SU-DHL-6 (cell line): Measurements from ENCODE around the gene MRPS5.

Source experiments
- H2AFZ ChIP-seq: fragments of 200-600 bp; sonication (generic); 2 replicates; pipeline ENCODE4 v1.6.1; 2014; ENCODE audit warnings: low read depth, mild to moderate bottlenecking, moderate library complexity, mixed read lengths, antibody characterized with exemption, low read length; ENCODE audit not compliant: severe bottlenecking
- H3F3A ChIP-seq: fragments of 200-600 bp; shearing (Covaris generic); 2 replicates; pipeline ENCODE4 v1.6.0; 2016; ENCODE audit warnings: antibody characterized with exemption, mild to moderate bottlenecking; ENCODE audit not compliant: insufficient read depth
- H3K27ac ChIP-seq: fragments of 200-600 bp; sonication (generic); 2 replicates; pipeline ENCODE4 v1.5.1; 2016; ENCODE audit warnings: low read depth, mild to moderate bottlenecking, low read length, moderate library complexity, mixed read lengths
- H3K27me3 ChIP-seq: fragments of 200-600 bp; sonication (generic), shearing (Covaris generic); 2 replicates; pipeline ENCODE4 v1.6.0; 2014; ENCODE audit warnings: mild to moderate bottlenecking, low read length
- H3K36me3 ChIP-seq: fragments of 200-600 bp; sonication (generic); 2 replicates; pipeline ENCODE4 v1.6.1; 2014; ENCODE audit warnings: mild to moderate bottlenecking, low read length, mixed read lengths
- H3K4me2 ChIP-seq: fragments of 300-600, 200-600 bp; shearing (Covaris generic), sonication (generic); 2 replicates; pipeline ENCODE4 v1.6.0; 2014; ENCODE audit warnings: low read length, low read depth, mild to moderate bottlenecking; ENCODE audit not compliant: poor library complexity, severe bottlenecking
- H3K4me3 ChIP-seq: fragments of 200-600 bp; sonication (generic); 2 replicates; pipeline ENCODE4 v1.5.1; 2014; ENCODE audit warnings: antibody characterized with exemption, low read length, mild to moderate bottlenecking, mixed read lengths; ENCODE audit not compliant: insufficient read depth, poor library complexity, severe bottlenecking
- H3K79me2 ChIP-seq: fragments of 200-600 bp; sonication (generic); 2 replicates; pipeline ENCODE4 v1.6.1; 2014; ENCODE audit warnings: mild to moderate bottlenecking, low read length, moderate library complexity; ENCODE audit not compliant: insufficient read depth
- H3K9ac ChIP-seq: fragments of 200-600 bp; sonication (generic); 2 replicates; pipeline ENCODE4 v1.7.0; 2014; ENCODE audit warnings: mild to moderate bottlenecking, low read length
- H3K9me2 ChIP-seq: fragments of 200-600 bp; sonication (generic); replicated peaks from 2 replicates; pipeline ENCODE4 v1.6.1; 2014; ENCODE audit warnings: low read length; ENCODE audit not compliant: insufficient read depth
- H3K9me3 ChIP-seq: fragments of 200-600 bp; sonication (generic); 2 replicates; pipeline ENCODE4 v1.6.1; 2014; ENCODE audit warnings: low read length, mixed read lengths; ENCODE audit not compliant: insufficient read depth
- H4K20me1 ChIP-seq: fragments of 200-600 bp; sonication (generic); 2 replicates; pipeline ENCODE4 v1.6.1; 2014; ENCODE audit warnings: low read depth, mild to moderate bottlenecking, antibody characterized with exemption, low read length, moderate library complexity, mixed read lengths
- EZH2phosphoT487 ChIP-seq: fragments of 200-600 bp; sonication (generic), shearing (Covaris generic); conservative IDR thresholded peaks from 2 replicates; pipeline ENCODE4 v1.6.1; 2018; ENCODE audit warnings: mild to moderate bottlenecking, antibody characterized with exemption, low read length, moderate library complexity, mixed read lengths
- TF ChIP-seq, protein P1 (sequence below): fragments of 200-600 bp; sonication (generic); IDR thresholded peaks from one replicate; pipeline ENCODE4 v1.5.1; 2017; ENCODE audit warnings: antibody characterized with exemption, mild to moderate bottlenecking, low read length, moderate library complexity; ENCODE audit not compliant: insufficient read depth, poor library complexity, severe bottlenecking

The MRPS5 gene

DNA sequence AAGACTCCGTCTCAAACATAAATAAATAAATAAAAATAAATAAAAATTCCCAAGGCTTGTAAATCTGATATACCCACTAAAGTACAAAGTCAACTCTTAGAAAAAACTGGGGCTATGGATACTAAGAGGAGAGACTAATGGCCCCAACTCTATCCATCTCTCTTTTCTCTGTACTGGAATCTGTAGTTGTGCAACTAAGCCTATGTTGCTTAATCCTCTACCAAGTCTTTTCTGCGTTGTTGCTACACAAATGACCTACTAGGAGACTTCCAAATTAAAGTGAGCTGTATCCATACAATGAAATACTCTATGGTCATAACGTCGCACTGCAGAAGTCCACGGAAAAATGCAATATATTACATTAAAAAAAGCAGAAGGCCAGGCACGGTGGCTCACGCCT lies 8.1 kb downstream of the MRPS5 start:
- Histone ChIP-seq H3K9me3 (no peaks in the 10 kb centered on the region), H3K4me2 (no peak overlapping the region), H3K9ac (no peak overlapping the region), H3F3A (no peaks in the 10 kb centered on the region), H3K9me2 (no peaks in the 10 kb centered on the region), H2AFZ (no peak overlapping the region), H3K27me3 (no peaks in the 10 kb centered on the region), H4K20me1 (no peaks in the 10 kb centered on the region), H3K79me2 (peaks cover 28% of the 10 kb centered on the region), H3K36me3 (peaks cover 42% of the 10 kb centered on the region), H3K4me3 (no peak overlapping the region), H3K27ac (no peak overlapping the region)
- TF ChIP-seq EZH2phosphoT487 = no peak
- TF ChIP-seq, protein P1, sequence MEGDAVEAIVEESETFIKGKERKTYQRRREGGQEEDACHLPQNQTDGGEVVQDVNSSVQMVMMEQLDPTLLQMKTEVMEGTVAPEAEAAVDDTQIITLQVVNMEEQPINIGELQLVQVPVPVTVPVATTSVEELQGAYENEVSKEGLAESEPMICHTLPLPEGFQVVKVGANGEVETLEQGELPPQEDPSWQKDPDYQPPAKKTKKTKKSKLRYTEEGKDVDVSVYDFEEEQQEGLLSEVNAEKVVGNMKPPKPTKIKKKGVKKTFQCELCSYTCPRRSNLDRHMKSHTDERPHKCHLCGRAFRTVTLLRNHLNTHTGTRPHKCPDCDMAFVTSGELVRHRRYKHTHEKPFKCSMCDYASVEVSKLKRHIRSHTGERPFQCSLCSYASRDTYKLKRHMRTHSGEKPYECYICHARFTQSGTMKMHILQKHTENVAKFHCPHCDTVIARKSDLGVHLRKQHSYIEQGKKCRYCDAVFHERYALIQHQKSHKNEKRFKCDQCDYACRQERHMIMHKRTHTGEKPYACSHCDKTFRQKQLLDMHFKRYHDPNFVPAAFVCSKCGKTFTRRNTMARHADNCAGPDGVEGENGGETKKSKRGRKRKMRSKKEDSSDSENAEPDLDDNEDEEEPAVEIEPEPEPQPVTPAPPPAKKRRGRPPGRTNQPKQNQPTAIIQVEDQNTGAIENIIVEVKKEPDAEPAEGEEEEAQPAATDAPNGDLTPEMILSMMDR = no peak

DNA sequence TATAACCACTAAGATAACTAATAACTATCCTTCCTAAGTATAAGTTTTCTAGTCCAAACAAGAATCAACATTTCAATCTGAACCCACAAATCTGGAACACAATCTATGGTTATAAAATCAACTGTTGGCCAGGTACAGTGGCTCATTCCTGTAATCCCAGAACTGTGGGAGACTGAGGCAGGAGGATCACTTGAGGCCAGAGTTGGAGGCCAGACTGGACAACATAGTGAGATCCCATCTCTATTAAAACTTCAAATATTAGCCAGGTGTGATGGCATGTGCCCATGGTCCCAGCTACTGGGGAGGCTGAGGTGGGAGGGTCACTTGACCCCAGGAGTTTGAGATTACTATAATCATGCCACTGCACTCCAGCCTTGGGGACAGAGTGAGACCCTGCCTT lies 11.2 kb downstream of the MRPS5 start:
- no peaks in the 10 kb centered on the region for H3K27me3 ChIP-seq
- H3K4me2 ChIP-seq = no peak overlapping the region
- 0 out of 2 replicates have a peak, but pooled peaks cover 17% of the 10 kb centered on the region for H3K79me2 ChIP-seq
- H3K9me2 ChIP-seq = no peaks in the 10 kb centered on the region
- H3K4me3 ChIP-seq = no peak overlapping the region
- no peak overlapping the region for H3K27ac ChIP-seq
- H3K9ac ChIP-seq = no peak overlapping the region
- no peaks in the 10 kb centered on the region for H3K9me3 ChIP-seq
- peaks cover 58% of the 10 kb centered on the region for H3K36me3 ChIP-seq
- no peaks in the 10 kb centered on the region for H4K20me1 ChIP-seq
- H2AFZ ChIP-seq = no peak overlapping the region
- no peaks in the 10 kb centered on the region for H3F3A ChIP-seq
- TF ChIP-seq EZH2phosphoT487 = no peak
- TF ChIP-seq, protein P1 = no peak

- Histone ChIP-seq H3K9ac (no peak overlapping the region), H4K20me1 (no peaks in the 10 kb centered on the region), H3K9me3 (no peaks in the 10 kb centered on the region), H3K9me2 (no peaks in the 10 kb centered on the region), H2AFZ (no peak overlapping the region), H3K79me2 (0 out of 2 replicates have a peak, but pooled peaks cover 14% of the 10 kb centered on the region), H3K27ac (no peak overlapping the region), H3K27me3 (no peaks in the 10 kb centered on the region), H3K4me2 (no peak overlapping the region), H3K36me3 (peaks cover 51% of the 10 kb centered on the region), H3K4me3 (no peak overlapping the region), H3F3A (no peaks in the 10 kb centered on the region)
- no peak for TF ChIP-seq EZH2phosphoT487
- TF ChIP-seq, protein P1 = no peak
These were observed 12.3 kb downstream of the MRPS5 start for GRCh38 chr2:95109260-95109659.

- Histone ChIP-seq H3K9me2 (no peaks in the 10 kb centered on the region), H3K27ac (no peak overlapping the region), H3K4me3 (no peak overlapping the region), H3K4me2 (no peak overlapping the region), H3K9ac (no peak overlapping the region), H3K9me3 (no peaks in the 10 kb centered on the region), H4K20me1 (no peaks in the 10 kb centered on the region), H3F3A (no peaks in the 10 kb centered on the region), H3K27me3 (no peaks in the 10 kb centered on the region), H2AFZ (no peak overlapping the region), H3K36me3 (peaks cover 59% of the 10 kb centered on the region; the same call in 1 of the 2 replicates), H3K79me2 (no peaks in the 10 kb centered on the region)
- no peak for TF ChIP-seq EZH2phosphoT487
- TF ChIP-seq, protein P1 = no peak
These were observed 15.5 kb downstream of the MRPS5 start for GRCh38 chr2:95106081-95106480.
